ENCODE data around the gene CRYGB. TPM values are rescaled to one million over a fixed set of nuclear protein-coding genes. Genes with fewer than 3 reads are reported as not detected.
"Not testable (repeated sequence)": the region's sequence is repeated elsewhere in the genome, so short reads cannot be mapped to it uniquely, and the experiment has no call there.

The CRYGB gene
- polyA plus RNA-seq, 1 of the 3 experiments (the other 2 are of a cell fraction) = not detected

DNA sequence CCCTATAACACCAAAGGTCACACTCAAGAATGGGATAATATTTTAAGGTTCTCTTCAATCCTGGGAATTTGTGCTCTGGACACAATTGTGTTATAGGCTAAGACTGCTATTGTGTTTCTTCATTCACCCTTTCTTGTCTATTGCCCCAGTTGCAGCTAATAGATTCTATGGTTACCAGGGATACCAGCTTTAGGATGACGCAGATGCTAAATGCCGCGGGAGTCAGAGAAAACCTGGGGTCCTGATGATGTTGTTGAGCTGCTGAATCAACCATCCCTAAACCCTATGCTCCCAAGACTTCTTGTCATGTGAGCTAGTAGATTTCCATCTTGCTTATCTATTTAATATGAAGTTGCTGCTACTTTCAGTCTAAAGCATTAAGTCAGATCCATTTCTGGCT is 27.0 kb downstream of the CRYGB start:
- no peaks in the 10 kb centered on the region for H3K79me2 ChIP-seq (ENCODE audit: insufficient read depth)
- no peaks in the 10 kb centered on the region for H3K36me3 ChIP-seq (replicated peaks in 1 of 2; ENCODE audit: control insufficient read depth in 1 of 2, insufficient read depth in 2 of 2, low read length in 1 of 2)
- no peaks in the 10 kb centered on the region for H3K27me3 ChIP-seq (ENCODE audit: insufficient read depth)
- H2AFZ ChIP-seq (ENCODE audit: low read depth) = no peak overlapping the region
- no peak overlapping the region for H3K4me2 ChIP-seq
- TF ChIP-seq, protein P1, sequence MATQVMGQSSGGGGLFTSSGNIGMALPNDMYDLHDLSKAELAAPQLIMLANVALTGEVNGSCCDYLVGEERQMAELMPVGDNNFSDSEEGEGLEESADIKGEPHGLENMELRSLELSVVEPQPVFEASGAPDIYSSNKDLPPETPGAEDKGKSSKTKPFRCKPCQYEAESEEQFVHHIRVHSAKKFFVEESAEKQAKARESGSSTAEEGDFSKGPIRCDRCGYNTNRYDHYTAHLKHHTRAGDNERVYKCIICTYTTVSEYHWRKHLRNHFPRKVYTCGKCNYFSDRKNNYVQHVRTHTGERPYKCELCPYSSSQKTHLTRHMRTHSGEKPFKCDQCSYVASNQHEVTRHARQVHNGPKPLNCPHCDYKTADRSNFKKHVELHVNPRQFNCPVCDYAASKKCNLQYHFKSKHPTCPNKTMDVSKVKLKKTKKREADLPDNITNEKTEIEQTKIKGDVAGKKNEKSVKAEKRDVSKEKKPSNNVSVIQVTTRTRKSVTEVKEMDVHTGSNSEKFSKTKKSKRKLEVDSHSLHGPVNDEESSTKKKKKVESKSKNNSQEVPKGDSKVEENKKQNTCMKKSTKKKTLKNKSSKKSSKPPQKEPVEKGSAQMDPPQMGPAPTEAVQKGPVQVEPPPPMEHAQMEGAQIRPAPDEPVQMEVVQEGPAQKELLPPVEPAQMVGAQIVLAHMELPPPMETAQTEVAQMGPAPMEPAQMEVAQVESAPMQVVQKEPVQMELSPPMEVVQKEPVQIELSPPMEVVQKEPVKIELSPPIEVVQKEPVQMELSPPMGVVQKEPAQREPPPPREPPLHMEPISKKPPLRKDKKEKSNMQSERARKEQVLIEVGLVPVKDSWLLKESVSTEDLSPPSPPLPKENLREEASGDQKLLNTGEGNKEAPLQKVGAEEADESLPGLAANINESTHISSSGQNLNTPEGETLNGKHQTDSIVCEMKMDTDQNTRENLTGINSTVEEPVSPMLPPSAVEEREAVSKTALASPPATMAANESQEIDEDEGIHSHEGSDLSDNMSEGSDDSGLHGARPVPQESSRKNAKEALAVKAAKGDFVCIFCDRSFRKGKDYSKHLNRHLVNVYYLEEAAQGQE (IDR thresholded peaks at IDR 0.05; ENCODE audit: low read depth, low read length) = no peak
- TF ChIP-seq NRF1 (IDR thresholded peaks at IDR 0.05; ENCODE audit: low read depth, low read length) (no peak), FOSL2 (IDR thresholded peaks at IDR 0.05; ENCODE audit: borderline replicate concordance, low read depth) (no peak), POLR2AphosphoS5 (IDR thresholded peaks at IDR 0.05; ENCODE audit: low read depth, low read length) (no peak)
- no peaks in the 10 kb centered on the region for H4K20me1 ChIP-seq (ENCODE audit: insufficient read depth)
- H3K4me3 ChIP-seq (ENCODE audit: low read depth in 2 of 2, low read length in 1 of 2) = no peak overlapping the region
- no peak overlapping the region for H3K27ac ChIP-seq (ENCODE audit: low read depth in 2 of 2, low read length in 1 of 2)
- no peaks in the 10 kb centered on the region for H3K9me2 ChIP-seq
- H3F3A ChIP-seq (replicated peaks; ENCODE audit: insufficient read depth) = no peaks in the 10 kb centered on the region
- no peak for DNase-seq
- POLR2A ChIA-PET = no interaction called here
- H3K9ac ChIP-seq = no peak overlapping the region
- CTCF ChIA-PET = interaction anchor here (0.6 to 1.6 kb wide), 2 partner anchors 56 to 57 kb away, joined by 3 to 6 read pairs; no protein-coding TSS in a partner anchor
- no peaks in the 10 kb centered on the region for H3K9me3 ChIP-seq
- H3K4me1 ChIP-seq (ENCODE audit: control insufficient read depth in 1 of 2, insufficient read depth in 2 of 2, low read depth in 1 of 2, low read length in 1 of 2) = no peaks in the 10 kb centered on the region
- 93% methylated on average over 3 of the region's 3 CpGs for WGBS (ENCODE audit: low lambda C conversion rate)

DNA sequence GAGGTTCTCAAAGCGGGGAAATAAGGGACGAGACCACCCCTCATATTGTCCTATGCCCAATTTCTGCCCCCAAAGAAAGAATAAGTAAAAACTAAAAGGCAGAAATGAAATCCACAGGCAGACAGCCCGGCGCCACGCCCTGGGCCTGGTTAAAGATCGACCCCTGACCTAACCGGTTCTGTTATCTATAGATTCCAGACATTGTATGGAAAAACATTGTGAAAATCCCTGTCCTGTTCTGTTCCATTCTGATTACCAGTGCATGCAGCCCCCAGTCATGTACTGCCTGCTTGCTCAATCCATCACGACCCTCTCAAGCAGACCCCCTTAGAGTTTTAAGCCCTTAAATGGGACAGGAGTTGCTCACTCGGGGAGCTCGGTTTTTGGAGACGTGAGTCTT is 28.6 kb downstream of the CRYGB start:
- POLR2A ChIA-PET; H3K9me2 ChIP-seq; H3K9me3 ChIP-seq; H2AFZ ChIP-seq (ENCODE audit: low read depth); H3F3A ChIP-seq (replicated peaks; ENCODE audit: insufficient read depth); H3K79me2 ChIP-seq (ENCODE audit: insufficient read depth); H3K9ac ChIP-seq; H3K27me3 ChIP-seq (ENCODE audit: insufficient read depth); H3K4me3 ChIP-seq (ENCODE audit: low read depth in 2 of 2, low read length in 1 of 2); CTCF ChIA-PET; H3K36me3 ChIP-seq (replicated peaks in 1 of 2; ENCODE audit: control insufficient read depth in 1 of 2, insufficient read depth in 2 of 2, low read length in 1 of 2); H3K4me1 ChIP-seq (ENCODE audit: control insufficient read depth in 1 of 2, insufficient read depth in 2 of 2, low read depth in 1 of 2, low read length in 1 of 2); H3K27ac ChIP-seq (ENCODE audit: low read depth in 2 of 2, low read length in 1 of 2); H3K4me2 ChIP-seq; H4K20me1 ChIP-seq (ENCODE audit: insufficient read depth); DNase-seq: not testable (repeated sequence)
- 84% methylated on average over 11 of the region's 11 CpGs for WGBS (ENCODE audit: low lambda C conversion rate)

- Histone ChIP-seq H3K9me3 (no peaks in the 10 kb centered on the region), H3K27me3 (ENCODE audit: insufficient read depth) (no peaks in the 10 kb centered on the region), H3K36me3 (replicated peaks in 1 of 2; ENCODE audit: control insufficient read depth in 1 of 2, insufficient read depth in 2 of 2, low read length in 1 of 2) (no peaks in the 10 kb centered on the region), H4K20me1 (ENCODE audit: insufficient read depth) (no peaks in the 10 kb centered on the region), H3F3A (replicated peaks; ENCODE audit: insufficient read depth) (no peaks in the 10 kb centered on the region), H3K27ac (ENCODE audit: low read depth in 2 of 2, low read length in 1 of 2) (no peak overlapping the region), H3K4me1 (ENCODE audit: control insufficient read depth in 1 of 2, insufficient read depth in 2 of 2, low read depth in 1 of 2, low read length in 1 of 2) (no peaks in the 10 kb centered on the region), H2AFZ (ENCODE audit: low read depth) (no peak overlapping the region), H3K9ac (no peak overlapping the region), H3K9me2 (no peaks in the 10 kb centered on the region), H3K4me2 (no peak overlapping the region), H3K4me3 (ENCODE audit: low read depth in 2 of 2, low read length in 1 of 2) (no peak overlapping the region), H3K79me2 (ENCODE audit: insufficient read depth) (no peaks in the 10 kb centered on the region)
- 68% methylated on average over 6 of the region's 7 CpGs for WGBS (ENCODE audit: low lambda C conversion rate)
- POLR2A ChIA-PET = no interaction called here
- no peak for TF ChIP-seq FOXJ3 (CRISPR knock-in tag; IDR thresholded peaks at IDR 0.05)
- TF ChIP-seq GABPA (IDR thresholded peaks at IDR 0.05; ENCODE audit: low read depth) = no peak
- TF ChIP-seq JUND (IDR thresholded peaks at IDR 0.05) = no peak
- no peak for TF ChIP-seq ELF1 (IDR thresholded peaks at IDR 0.05)
- TF ChIP-seq TEAD4 (IDR thresholded peaks at IDR 0.05; ENCODE audit: borderline replicate concordance, insufficient read depth) = no peak
- TF ChIP-seq, protein P2, sequence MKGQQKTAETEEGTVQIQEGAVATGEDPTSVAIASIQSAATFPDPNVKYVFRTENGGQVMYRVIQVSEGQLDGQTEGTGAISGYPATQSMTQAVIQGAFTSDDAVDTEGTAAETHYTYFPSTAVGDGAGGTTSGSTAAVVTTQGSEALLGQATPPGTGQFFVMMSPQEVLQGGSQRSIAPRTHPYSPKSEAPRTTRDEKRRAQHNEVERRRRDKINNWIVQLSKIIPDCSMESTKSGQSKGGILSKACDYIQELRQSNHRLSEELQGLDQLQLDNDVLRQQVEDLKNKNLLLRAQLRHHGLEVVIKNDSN (IDR thresholded peaks at IDR 0.05; ENCODE audit: borderline replicate concordance, low read depth) = no peak
- no peak for TF ChIP-seq FOSL2 (IDR thresholded peaks at IDR 0.05; ENCODE audit: borderline replicate concordance, low read depth)
- TF ChIP-seq TAF1 (IDR thresholded peaks at IDR 0.05; ENCODE audit: borderline replicate concordance, low read depth, low read length) = no peak
- no peak for TF ChIP-seq NFIC (IDR thresholded peaks at IDR 0.05; ENCODE audit: borderline replicate concordance)
- no peak for TF ChIP-seq RXRA (IDR thresholded peaks at IDR 0.05; ENCODE audit: borderline replicate concordance, low read depth)
- TF ChIP-seq POLR2AphosphoS5 (IDR thresholded peaks at IDR 0.05; ENCODE audit: low read depth, low read length) = no peak
- TF ChIP-seq, protein P3, sequence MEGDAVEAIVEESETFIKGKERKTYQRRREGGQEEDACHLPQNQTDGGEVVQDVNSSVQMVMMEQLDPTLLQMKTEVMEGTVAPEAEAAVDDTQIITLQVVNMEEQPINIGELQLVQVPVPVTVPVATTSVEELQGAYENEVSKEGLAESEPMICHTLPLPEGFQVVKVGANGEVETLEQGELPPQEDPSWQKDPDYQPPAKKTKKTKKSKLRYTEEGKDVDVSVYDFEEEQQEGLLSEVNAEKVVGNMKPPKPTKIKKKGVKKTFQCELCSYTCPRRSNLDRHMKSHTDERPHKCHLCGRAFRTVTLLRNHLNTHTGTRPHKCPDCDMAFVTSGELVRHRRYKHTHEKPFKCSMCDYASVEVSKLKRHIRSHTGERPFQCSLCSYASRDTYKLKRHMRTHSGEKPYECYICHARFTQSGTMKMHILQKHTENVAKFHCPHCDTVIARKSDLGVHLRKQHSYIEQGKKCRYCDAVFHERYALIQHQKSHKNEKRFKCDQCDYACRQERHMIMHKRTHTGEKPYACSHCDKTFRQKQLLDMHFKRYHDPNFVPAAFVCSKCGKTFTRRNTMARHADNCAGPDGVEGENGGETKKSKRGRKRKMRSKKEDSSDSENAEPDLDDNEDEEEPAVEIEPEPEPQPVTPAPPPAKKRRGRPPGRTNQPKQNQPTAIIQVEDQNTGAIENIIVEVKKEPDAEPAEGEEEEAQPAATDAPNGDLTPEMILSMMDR (IDR thresholded peaks at IDR 0.05) = no peak
- DNase-seq = no peak
- CTCF ChIA-PET = interaction anchor here (1.5 kb wide), 2 partner anchors 9 to 11 kb away, joined by 3 read pairs; no protein-coding TSS in a partner anchor
These were observed 33.0 kb downstream of the CRYGB start for GRCh38 chr2:208112969-208113368.
